ENCODE results near the gene ATP13A4.

DNA sequence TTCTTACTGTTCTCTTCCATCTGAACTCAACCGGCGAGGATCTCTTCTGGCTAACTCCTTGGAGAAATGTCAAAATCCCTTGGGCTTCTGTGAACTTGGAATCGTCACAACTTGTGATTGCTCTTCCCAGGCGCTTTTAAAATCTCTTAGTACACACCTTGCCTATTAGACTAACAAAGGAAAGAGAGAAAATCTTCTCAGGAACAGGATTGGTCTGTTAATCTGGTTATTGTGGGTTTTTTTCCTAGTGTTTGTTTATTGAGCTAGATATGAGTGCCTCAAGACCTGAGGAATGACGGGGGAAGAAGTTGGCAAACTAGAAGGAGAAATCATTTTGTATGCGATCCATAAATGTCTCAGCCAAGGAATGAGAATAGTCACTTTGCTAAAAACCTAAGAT is 176.0 kb downstream of the ATP13A4 start, which contains the start of gene ATP13A5:
- TF ChIP-seq, protein P1, sequence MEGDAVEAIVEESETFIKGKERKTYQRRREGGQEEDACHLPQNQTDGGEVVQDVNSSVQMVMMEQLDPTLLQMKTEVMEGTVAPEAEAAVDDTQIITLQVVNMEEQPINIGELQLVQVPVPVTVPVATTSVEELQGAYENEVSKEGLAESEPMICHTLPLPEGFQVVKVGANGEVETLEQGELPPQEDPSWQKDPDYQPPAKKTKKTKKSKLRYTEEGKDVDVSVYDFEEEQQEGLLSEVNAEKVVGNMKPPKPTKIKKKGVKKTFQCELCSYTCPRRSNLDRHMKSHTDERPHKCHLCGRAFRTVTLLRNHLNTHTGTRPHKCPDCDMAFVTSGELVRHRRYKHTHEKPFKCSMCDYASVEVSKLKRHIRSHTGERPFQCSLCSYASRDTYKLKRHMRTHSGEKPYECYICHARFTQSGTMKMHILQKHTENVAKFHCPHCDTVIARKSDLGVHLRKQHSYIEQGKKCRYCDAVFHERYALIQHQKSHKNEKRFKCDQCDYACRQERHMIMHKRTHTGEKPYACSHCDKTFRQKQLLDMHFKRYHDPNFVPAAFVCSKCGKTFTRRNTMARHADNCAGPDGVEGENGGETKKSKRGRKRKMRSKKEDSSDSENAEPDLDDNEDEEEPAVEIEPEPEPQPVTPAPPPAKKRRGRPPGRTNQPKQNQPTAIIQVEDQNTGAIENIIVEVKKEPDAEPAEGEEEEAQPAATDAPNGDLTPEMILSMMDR (IDR thresholded peaks at IDR 0.05 in 4 of 5, conservative IDR thresholded peaks at IDR 0.05 in 1 of 5) = no peak
- no peak for TF ChIP-seq POLR2A (IDR thresholded peaks at IDR 0.05)

Data from gastrocnemius medialis (tissue), 4 donors.